PFSK-1 (cell line): ENCODE measurements around the gene CEP128.

ENCODE experiments used
- FOXP2 ChIP-seq: optimal IDR thresholded peaks from 2 replicates; pipeline ENCODE3; 2011; ENCODE audit warnings: borderline replicate concordance, control low read depth, inconsistent platforms; ENCODE audit not compliant: insufficient read depth; ENCODE audit errors: extremely low read length, extremely low read depth
- POLR2AphosphoS5 ChIP-seq: IDR thresholded peaks from 2 replicates; pipeline ENCODE4 v1.6.1; 2012; ENCODE audit warnings: low read depth, mild to moderate bottlenecking, control low read depth, low read length, moderate library complexity
- SIN3A ChIP-seq: IDR thresholded peaks from 2 replicates; pipeline ENCODE4 v1.6.1; 2012; ENCODE audit warnings: mild to moderate bottlenecking, low read length, moderate library complexity, borderline replicate concordance; ENCODE audit not compliant: insufficient read depth
- TAF1 ChIP-seq: IDR thresholded peaks from 2 replicates; pipeline ENCODE4 v1.6.1; 2012; ENCODE audit warnings: low read length, control low read depth, borderline replicate concordance; ENCODE audit not compliant: insufficient read depth
- TF ChIP-seq, protein P1 (sequence below), 2 experiments: IDR thresholded peaks; 2 replicates each; pipeline versions ENCODE4 v1.6.1 to v1.8.0; 2011 to 2012; ENCODE audit warnings: low read depth in 2 of 2, low read length in 2 of 2, control low read depth in 1 of 2, inconsistent platforms in 1 of 2, mild to moderate bottlenecking in 1 of 2, moderate library complexity in 1 of 2; ENCODE audit not compliant: insufficient read depth in 1 of 2

Gene CEP128

DNA sequence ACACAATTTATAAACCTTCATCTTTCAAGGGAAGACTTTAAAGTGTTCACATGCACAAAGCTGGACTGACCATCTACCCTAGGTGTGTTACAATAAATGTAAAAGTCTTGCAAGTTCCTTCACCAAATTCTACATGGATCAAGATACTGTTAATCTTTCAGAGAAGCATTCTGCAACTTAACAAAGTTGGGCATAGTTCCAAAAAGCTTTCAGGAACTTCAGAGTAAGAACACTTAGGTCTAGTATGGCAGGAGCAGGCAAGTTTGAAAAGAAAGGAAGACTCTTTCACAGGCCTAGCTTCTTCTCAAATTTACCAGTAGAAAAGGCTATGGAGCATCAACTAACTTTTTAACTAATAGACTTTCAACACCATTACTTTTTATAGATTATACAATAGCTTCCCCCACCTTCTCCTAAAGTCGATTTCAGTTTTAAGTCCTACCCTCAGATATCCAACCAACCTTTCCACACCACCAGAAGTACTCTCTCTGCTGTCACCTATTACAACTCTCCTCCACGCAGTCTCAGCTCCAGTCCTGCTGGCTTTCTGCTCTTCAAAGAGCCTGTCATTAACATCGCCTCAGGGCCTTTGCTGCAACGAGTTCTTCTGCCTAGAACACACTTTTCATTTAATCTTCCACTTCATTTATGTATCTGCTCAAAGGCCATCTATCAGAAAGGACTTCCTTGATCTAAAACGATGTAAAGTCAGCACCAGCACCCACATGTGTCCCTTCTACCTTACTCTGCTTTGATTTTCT is 333.9 kb downstream of the CEP128 start:
- TF ChIP-seq TAF1 = no peak
- TF ChIP-seq FOXP2 = no peak
- TF ChIP-seq, protein P1, sequence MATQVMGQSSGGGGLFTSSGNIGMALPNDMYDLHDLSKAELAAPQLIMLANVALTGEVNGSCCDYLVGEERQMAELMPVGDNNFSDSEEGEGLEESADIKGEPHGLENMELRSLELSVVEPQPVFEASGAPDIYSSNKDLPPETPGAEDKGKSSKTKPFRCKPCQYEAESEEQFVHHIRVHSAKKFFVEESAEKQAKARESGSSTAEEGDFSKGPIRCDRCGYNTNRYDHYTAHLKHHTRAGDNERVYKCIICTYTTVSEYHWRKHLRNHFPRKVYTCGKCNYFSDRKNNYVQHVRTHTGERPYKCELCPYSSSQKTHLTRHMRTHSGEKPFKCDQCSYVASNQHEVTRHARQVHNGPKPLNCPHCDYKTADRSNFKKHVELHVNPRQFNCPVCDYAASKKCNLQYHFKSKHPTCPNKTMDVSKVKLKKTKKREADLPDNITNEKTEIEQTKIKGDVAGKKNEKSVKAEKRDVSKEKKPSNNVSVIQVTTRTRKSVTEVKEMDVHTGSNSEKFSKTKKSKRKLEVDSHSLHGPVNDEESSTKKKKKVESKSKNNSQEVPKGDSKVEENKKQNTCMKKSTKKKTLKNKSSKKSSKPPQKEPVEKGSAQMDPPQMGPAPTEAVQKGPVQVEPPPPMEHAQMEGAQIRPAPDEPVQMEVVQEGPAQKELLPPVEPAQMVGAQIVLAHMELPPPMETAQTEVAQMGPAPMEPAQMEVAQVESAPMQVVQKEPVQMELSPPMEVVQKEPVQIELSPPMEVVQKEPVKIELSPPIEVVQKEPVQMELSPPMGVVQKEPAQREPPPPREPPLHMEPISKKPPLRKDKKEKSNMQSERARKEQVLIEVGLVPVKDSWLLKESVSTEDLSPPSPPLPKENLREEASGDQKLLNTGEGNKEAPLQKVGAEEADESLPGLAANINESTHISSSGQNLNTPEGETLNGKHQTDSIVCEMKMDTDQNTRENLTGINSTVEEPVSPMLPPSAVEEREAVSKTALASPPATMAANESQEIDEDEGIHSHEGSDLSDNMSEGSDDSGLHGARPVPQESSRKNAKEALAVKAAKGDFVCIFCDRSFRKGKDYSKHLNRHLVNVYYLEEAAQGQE (IDR thresholded peaks at IDR 0.05; ENCODE audit: insufficient read depth in 1 of 2, low read depth in 2 of 2, low read length in 2 of 2) = no peak
- TF ChIP-seq SIN3A = no peak

GRCh38 chr14:80606347-80606772 is 335.2 kb downstream of the CEP128 start:
- TF ChIP-seq TAF1 (no peak), FOXP2 (no peak), SIN3A (no peak), POLR2AphosphoS5 (no peak)
- TF ChIP-seq, protein P1 (IDR thresholded peaks at IDR 0.05; ENCODE audit: insufficient read depth in 1 of 2, low read depth in 2 of 2, low read length in 2 of 2) = no peak

GRCh38 chr14:80605536-80605935 is 336.0 kb downstream of the CEP128 start:
- TF ChIP-seq, protein P1 (IDR thresholded peaks at IDR 0.05; ENCODE audit: insufficient read depth in 1 of 2, low read depth in 2 of 2, low read length in 2 of 2) = no peak
- TF ChIP-seq SIN3A (no peak), TAF1 (no peak)

GRCh38 chr14:80602946-80603345 is 338.6 kb downstream of the CEP128 start:
- no peak for TF ChIP-seq FOXP2
- TF ChIP-seq TAF1 = no peak

DNA sequence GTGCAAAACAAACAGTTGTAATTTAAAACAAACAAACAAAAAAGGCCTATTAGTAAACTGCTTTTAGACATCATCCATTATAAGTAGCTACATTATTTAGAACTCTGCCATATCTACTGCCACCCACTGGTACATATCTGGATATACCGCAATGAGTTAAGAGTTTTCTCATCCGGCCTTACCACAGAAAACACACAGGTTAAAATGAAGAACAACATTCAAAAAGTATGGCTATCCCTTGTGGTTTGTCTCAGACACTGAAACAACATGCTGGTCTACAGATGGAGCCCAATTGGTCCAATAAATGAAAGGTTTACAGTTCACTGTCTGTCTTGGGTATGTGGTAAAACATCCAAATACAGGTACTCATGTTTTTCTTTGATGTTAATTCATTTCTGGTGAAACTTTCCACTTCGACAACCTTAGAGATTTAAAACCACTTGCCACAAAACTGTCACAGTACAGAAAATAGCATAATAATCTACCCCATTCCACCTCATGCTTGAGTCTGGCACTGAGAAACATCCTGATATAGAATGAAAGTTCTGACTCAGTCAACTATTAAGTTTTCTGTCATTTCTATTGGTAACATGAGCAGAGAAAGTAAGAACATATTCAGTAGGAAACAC is 354.3 kb downstream of the CEP128 start:
- TF ChIP-seq SIN3A (no peak), TAF1 (no peak), POLR2AphosphoS5 (no peak), FOXP2 (no peak)
- TF ChIP-seq, protein P1 (IDR thresholded peaks at IDR 0.05; ENCODE audit: insufficient read depth in 1 of 2, low read depth in 2 of 2, low read length in 2 of 2) = no peak
